Suprapubic skin (tissue), 4 donors: ENCODE data around the gene SEC22A. TPM values are rescaled to one million over a fixed set of nuclear protein-coding genes. Genes with fewer than 3 reads are reported as not detected.

ENCODE experiments used
- DNase-seq, 2 donors: peaks; one replicate each; pipeline ENCODE4 v3.0.0-alpha.2; 2019; ENCODE audit warnings: low spot score in 2 of 2
- H3K27ac ChIP-seq: fragments of 200-600 bp; sonication (generic); one replicate; pipeline ENCODE4 v1.5.1; 2019
- H3K27me3 ChIP-seq: fragments of 200-600 bp; sonication (generic); one replicate; pipeline ENCODE4 v1.5.1; 2019
- H3K36me3 ChIP-seq: fragments of 200-600 bp; sonication (generic); one replicate; pipeline ENCODE4 v1.5.1; 2019
- H3K4me1 ChIP-seq: fragments of 200-600 bp; sonication (generic); one replicate; pipeline ENCODE4 v1.5.1; 2019
- H3K4me3 ChIP-seq: fragments of 200-600 bp; sonication (generic); one replicate; pipeline ENCODE4 v1.5.1; 2019; ENCODE audit warnings: mild to moderate bottlenecking
- H3K9me3 ChIP-seq: fragments of 200-600 bp; sonication (generic); one replicate; pipeline ENCODE4 v1.5.1; 2019
- CTCF ChIP-seq, 2 donors: fragments of 200-600 bp in 1 of 2; fragments of 450-650 bp in 1 of 2; sonication (generic) in 1 of 2; IDR thresholded peaks; one replicate each; pipeline ENCODE4 v1.5.1; 2016 to 2019; ENCODE audit warnings: antibody characterized with exemption in 2 of 2, mild to moderate bottlenecking in 1 of 2, moderate library complexity in 1 of 2
- EP300 ChIP-seq: sonication (generic); formaldehyde crosslinking; IDR thresholded peaks from one replicate; pipeline ENCODE4 v1.6.1; 2017; ENCODE audit warnings: antibody characterized with exemption
- POLR2A ChIP-seq, 2 donors: fragments of 450-650 bp; IDR thresholded peaks; one replicate each; pipeline ENCODE4 v1.6.1; 2017; ENCODE audit warnings: antibody characterized with exemption in 2 of 2, mild to moderate bottlenecking in 2 of 2, moderate library complexity in 2 of 2
- POLR2AphosphoS5 ChIP-seq, 3 donors: sonication (generic); formaldehyde crosslinking; IDR thresholded peaks; one replicate each; pipeline ENCODE4 v1.6.1; 2017; ENCODE audit warnings: antibody characterized with exemption in 3 of 3
- WGBS: methylation state at CpG from one replicate; pipeline ENCODE4 v1.1.5; 2018; 5-methylcytosine and 5-hydroxymethylcytosine counted together
- total RNA-seq, 4 donors: library from RNA; depleted of rRNA; stranded (reverse); fragments of >200 nt; gene quantifications; one replicate each; pipeline ENCODE4 v1.1.0, GENCODE V29; 2016

Gene SEC22A
- total RNA-seq, 4 donors from 2014 or later: 20.1 to 43.1 (median 28.7) TPM

GRCh38 chr3:123167686-123168085, 34.1 kb upstream of the SEC22A start:
- H3K27me3 ChIP-seq: no peaks in the 10 kb centered on the region
- DNase-seq: no peak
- peaks cover 30% of the 10 kb centered on the region for H3K36me3 ChIP-seq
- no peaks in the 10 kb centered on the region for H3K4me1 ChIP-seq
- H3K9me3 ChIP-seq: no peaks in the 10 kb centered on the region
- WGBS: 98% methylated on average over 2 of the region's 2 CpGs
- H3K27ac ChIP-seq: no peak overlapping the region
- H3K4me3 ChIP-seq: no peak overlapping the region
- TF ChIP-seq CTCF (IDR thresholded peaks at IDR 0.05) (no peak), POLR2A (IDR thresholded peaks at IDR 0.05) (no peak), POLR2AphosphoS5 (IDR thresholded peaks at IDR 0.05) (no peak), EP300 (no peak)

GRCh38 chr3:123168122-123168521, 33.6 kb upstream of the SEC22A start:
- Histone ChIP-seq H3K36me3 (peaks cover 25% of the 10 kb centered on the region), H3K4me3 (no peak overlapping the region), H3K27me3 (no peaks in the 10 kb centered on the region), H3K27ac (no peak overlapping the region), H3K9me3 (no peaks in the 10 kb centered on the region), H3K4me1 (no peaks in the 10 kb centered on the region)
- DNase-seq: no peak
- TF ChIP-seq CTCF (IDR thresholded peaks at IDR 0.05) (no peak), POLR2A (IDR thresholded peaks at IDR 0.05) (no peak), POLR2AphosphoS5 (IDR thresholded peaks at IDR 0.05) (no peak)

- TF ChIP-seq CTCF (IDR thresholded peaks at IDR 0.05) (no peak), POLR2A (IDR thresholded peaks at IDR 0.05) (no peak), POLR2AphosphoS5 (IDR thresholded peaks at IDR 0.05) (no peak), EP300 (no peak)
- no peak overlapping the region for H3K27ac ChIP-seq
- no peaks in the 10 kb centered on the region for H3K27me3 ChIP-seq
- no peaks in the 10 kb centered on the region for H3K4me1 ChIP-seq
- no peaks in the 10 kb centered on the region for H3K9me3 ChIP-seq
- 77% methylated on average over 2 of the region's 2 CpGs for WGBS
- peaks cover 21% of the 10 kb centered on the region for H3K36me3 ChIP-seq
- no peak for DNase-seq
- H3K4me3 ChIP-seq: no peak overlapping the region
Measured at GRCh38 chr3:123168605-123169004, 33.1 kb upstream of the SEC22A start.

GRCh38 chr3:123169492-123169929, 32.2 kb upstream of the SEC22A start:
- no peaks in the 10 kb centered on the region for H3K4me1 ChIP-seq
- no peaks in the 10 kb centered on the region for H3K27me3 ChIP-seq
- no peak for DNase-seq
- H3K27ac ChIP-seq: no peak overlapping the region
- H3K4me3 ChIP-seq: no peak overlapping the region
- no peak for TF ChIP-seq POLR2AphosphoS5 (IDR thresholded peaks at IDR 0.05)
- no peak for TF ChIP-seq EP300
- no peak for TF ChIP-seq CTCF (IDR thresholded peaks at IDR 0.05)
- TF ChIP-seq POLR2A (IDR thresholded peaks at IDR 0.05): no peak
- H3K9me3 ChIP-seq: no peaks in the 10 kb centered on the region
- H3K36me3 ChIP-seq: peaks cover 12% of the 10 kb centered on the region
- 69% methylated on average over 5 of the region's 5 CpGs for WGBS

GRCh38 chr3:123169930-123170329, 31.8 kb upstream of the SEC22A start:
- no peak overlapping the region for H3K4me3 ChIP-seq
- DNase-seq: no peak
- H3K9me3 ChIP-seq: no peaks in the 10 kb centered on the region
- 51% methylated on average over 2 of the region's 2 CpGs for WGBS
- no peaks in the 10 kb centered on the region for H3K27me3 ChIP-seq
- TF ChIP-seq POLR2A (IDR thresholded peaks at IDR 0.05): no peak
- no peak for TF ChIP-seq CTCF (IDR thresholded peaks at IDR 0.05)
- no peak for TF ChIP-seq EP300
- TF ChIP-seq POLR2AphosphoS5 (IDR thresholded peaks at IDR 0.05): no peak
- no peak overlapping the region for H3K27ac ChIP-seq
- H3K4me1 ChIP-seq: no peaks in the 10 kb centered on the region
- H3K36me3 ChIP-seq: peaks cover 7% of the 10 kb centered on the region
